Loucy (cell line): Measurements from ENCODE around the gene KIAA0232.

Experiments used
- H2AFZ ChIP-seq: fragments of 200-600 bp; sonication (generic); 2 replicates; pipeline ENCODE4 v1.6.0; 2016; ENCODE audit warnings: antibody characterized with exemption, mild to moderate bottlenecking, low read length, moderate library complexity
- H3F3A ChIP-seq: fragments of 200-600 bp; 2 replicates; pipeline ENCODE4 v1.6.0; 2016; ENCODE audit warnings: antibody characterized with exemption, low read depth, mild to moderate bottlenecking
- H3K27me3 ChIP-seq: fragments of 200-600 bp; sonication (generic); 2 replicates; pipeline ENCODE4 v1.6.1; 2014; ENCODE audit warnings: low read length, mild to moderate bottlenecking; ENCODE audit not compliant: insufficient read depth, poor library complexity, severe bottlenecking
- H3K36me3 ChIP-seq: fragments of 200-600 bp; sonication (generic); 2 replicates; pipeline ENCODE4 v1.6.1; 2016; ENCODE audit warnings: low read length; ENCODE audit not compliant: insufficient read depth
- H3K4me1 ChIP-seq: fragments of 200-600 bp; sonication (generic); 2 replicates; pipeline ENCODE4 v1.5.1; 2014; ENCODE audit warnings: low read length, mild to moderate bottlenecking; ENCODE audit not compliant: insufficient read depth, poor library complexity, severe bottlenecking
- H3K4me2 ChIP-seq: fragments of 200-600 bp; sonication (generic); 2 replicates; pipeline ENCODE4 v1.6.0; 2014; ENCODE audit warnings: antibody characterized with exemption, low read length, low read depth, mild to moderate bottlenecking; ENCODE audit not compliant: poor library complexity, severe bottlenecking
- H3K4me3 ChIP-seq: fragments of 200-600 bp; sonication (generic); 2 replicates; pipeline ENCODE4 v1.5.1; 2014; ENCODE audit warnings: low read length, mild to moderate bottlenecking, mixed read lengths; ENCODE audit not compliant: poor library complexity, severe bottlenecking
- H3K79me2 ChIP-seq: fragments of 200-600 bp; sonication (generic); 2 replicates; pipeline ENCODE4 v1.6.1; 2014; ENCODE audit warnings: low read length; ENCODE audit not compliant: insufficient read depth
- H3K9ac ChIP-seq: fragments of 200-600 bp; sonication (generic); 2 replicates; pipeline ENCODE4 v1.6.0; 2014; ENCODE audit warnings: mild to moderate bottlenecking, low read depth, low read length, moderate library complexity; ENCODE audit not compliant: poor library complexity, severe bottlenecking
- H3K9me2 ChIP-seq: fragments of 200-600 bp; sonication (generic); replicated peaks from 2 replicates; pipeline ENCODE4 v1.6.1; 2016; ENCODE audit warnings: low read depth, low read length, mixed read lengths
- H3K9me3 ChIP-seq: fragments of 200-600 bp; sonication (generic); 2 replicates; pipeline ENCODE4 v1.6.1; 2014; ENCODE audit warnings: mild to moderate bottlenecking, antibody characterized with exemption, low read length, low read depth; ENCODE audit not compliant: insufficient read depth
- H4K20me1 ChIP-seq: fragments of 200-600 bp; sonication (generic); 2 replicates; pipeline ENCODE4 v1.6.0; 2014; ENCODE audit warnings: antibody characterized with exemption, low read length, mild to moderate bottlenecking; ENCODE audit not compliant: insufficient read depth, poor library complexity, severe bottlenecking
- EZH2phosphoT487 ChIP-seq: fragments of 200-600 bp; IDR thresholded peaks from 2 replicates; pipeline ENCODE4 v1.6.1; 2018; ENCODE audit warnings: antibody characterized with exemption, mild to moderate bottlenecking, moderate library complexity, borderline replicate concordance
- TF ChIP-seq, protein P1 (sequence below): fragments of 200-600 bp; sonication (generic); conservative IDR thresholded peaks from 2 replicates; pipeline ENCODE4 v1.5.1; 2014; ENCODE audit warnings: mild to moderate bottlenecking, antibody characterized with exemption, low read length

Gene KIAA0232

GRCh38 chr4:6770581-6771228, 11.8 kb upstream of the KIAA0232 start:
- H3K4me1 ChIP-seq = no peaks in the 10 kb centered on the region
- no peaks in the 10 kb centered on the region for H4K20me1 ChIP-seq
- H3K27me3 ChIP-seq = no peaks in the 10 kb centered on the region
- no peak overlapping the region for H2AFZ ChIP-seq
- H3F3A ChIP-seq = no peaks in the 10 kb centered on the region
- H3K36me3 ChIP-seq = no peaks in the 10 kb centered on the region
- H3K9me3 ChIP-seq = no peaks in the 10 kb centered on the region
- no peak overlapping the region for H3K4me2 ChIP-seq
- no peaks in the 10 kb centered on the region for H3K79me2 ChIP-seq
- H3K4me3 ChIP-seq = no peak overlapping the region
- no peak overlapping the region for H3K9ac ChIP-seq
- TF ChIP-seq, protein P1, sequence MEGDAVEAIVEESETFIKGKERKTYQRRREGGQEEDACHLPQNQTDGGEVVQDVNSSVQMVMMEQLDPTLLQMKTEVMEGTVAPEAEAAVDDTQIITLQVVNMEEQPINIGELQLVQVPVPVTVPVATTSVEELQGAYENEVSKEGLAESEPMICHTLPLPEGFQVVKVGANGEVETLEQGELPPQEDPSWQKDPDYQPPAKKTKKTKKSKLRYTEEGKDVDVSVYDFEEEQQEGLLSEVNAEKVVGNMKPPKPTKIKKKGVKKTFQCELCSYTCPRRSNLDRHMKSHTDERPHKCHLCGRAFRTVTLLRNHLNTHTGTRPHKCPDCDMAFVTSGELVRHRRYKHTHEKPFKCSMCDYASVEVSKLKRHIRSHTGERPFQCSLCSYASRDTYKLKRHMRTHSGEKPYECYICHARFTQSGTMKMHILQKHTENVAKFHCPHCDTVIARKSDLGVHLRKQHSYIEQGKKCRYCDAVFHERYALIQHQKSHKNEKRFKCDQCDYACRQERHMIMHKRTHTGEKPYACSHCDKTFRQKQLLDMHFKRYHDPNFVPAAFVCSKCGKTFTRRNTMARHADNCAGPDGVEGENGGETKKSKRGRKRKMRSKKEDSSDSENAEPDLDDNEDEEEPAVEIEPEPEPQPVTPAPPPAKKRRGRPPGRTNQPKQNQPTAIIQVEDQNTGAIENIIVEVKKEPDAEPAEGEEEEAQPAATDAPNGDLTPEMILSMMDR = no peak
- no peak for TF ChIP-seq EZH2phosphoT487
- no peaks in the 10 kb centered on the region for H3K9me2 ChIP-seq

- Histone ChIP-seq H3K9ac (no peak overlapping the region), H3F3A (no peaks in the 10 kb centered on the region), H3K79me2 (no peaks in the 10 kb centered on the region), H3K4me3 (no peak overlapping the region), H2AFZ (no peak overlapping the region), H3K36me3 (no peaks in the 10 kb centered on the region), H3K4me2 (no peak overlapping the region), H4K20me1 (no peaks in the 10 kb centered on the region), H3K9me3 (no peaks in the 10 kb centered on the region), H3K4me1 (no peaks in the 10 kb centered on the region), H3K27me3 (no peaks in the 10 kb centered on the region), H3K9me2 (no peaks in the 10 kb centered on the region)
- no peak for TF ChIP-seq EZH2phosphoT487
- TF ChIP-seq, protein P1 = no peak
Measured at GRCh38 chr4:6771229-6771671, 11.3 kb upstream of the KIAA0232 start.

DNA sequence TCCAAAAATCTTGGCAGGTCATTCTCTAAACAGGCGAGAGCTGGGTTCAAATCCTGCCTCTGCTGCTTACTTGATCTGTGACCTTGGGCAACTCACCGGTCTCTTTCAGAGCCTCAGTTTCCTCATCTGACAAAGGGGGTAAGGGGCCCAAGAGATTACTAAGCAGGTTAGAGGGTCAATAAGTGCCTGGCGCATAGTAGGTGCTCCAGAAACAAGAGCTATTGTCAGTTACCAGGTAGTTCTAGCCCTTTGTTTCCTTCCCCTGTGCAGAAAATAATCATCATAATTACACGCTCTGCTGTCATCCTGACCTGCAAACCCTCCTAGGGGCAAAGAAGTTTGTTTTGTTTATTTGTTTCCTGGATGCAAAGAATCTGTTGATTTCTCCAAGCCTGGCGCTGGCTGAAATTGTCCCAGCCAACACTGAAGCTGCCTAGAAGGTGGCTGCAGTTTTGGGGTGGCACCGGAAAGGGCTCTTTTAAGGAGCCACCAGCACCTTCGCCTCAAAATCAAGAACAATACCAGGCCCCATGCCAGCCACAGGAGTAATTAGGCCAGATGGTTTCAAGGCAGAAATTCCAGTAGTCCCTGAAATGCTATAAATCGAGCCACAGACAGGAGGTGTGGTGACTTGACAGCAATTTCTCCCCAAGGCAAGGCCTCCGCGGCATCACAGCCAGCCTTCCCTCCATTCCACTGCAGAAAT, 10.2 kb upstream of the KIAA0232 start:
- no peak overlapping the region for H3K4me2 ChIP-seq
- no peaks in the 10 kb centered on the region for H3K9me3 ChIP-seq
- TF ChIP-seq, protein P1 = no peak
- TF ChIP-seq EZH2phosphoT487 = no peak

More for the DNA sequence above, 10.2 kb upstream of the KIAA0232 start:
- H3F3A ChIP-seq = no peaks in the 10 kb centered on the region
- H3K4me1 ChIP-seq = peaks cover 7% of the 10 kb centered on the region
- no peak overlapping the region for H2AFZ ChIP-seq
- H3K9ac ChIP-seq = no peak overlapping the region
- H3K27me3 ChIP-seq = no peaks in the 10 kb centered on the region
- no peak overlapping the region for H3K4me3 ChIP-seq
- no peaks in the 10 kb centered on the region for H3K79me2 ChIP-seq
- no peaks in the 10 kb centered on the region for H3K36me3 ChIP-seq
- no peaks in the 10 kb centered on the region for H3K9me2 ChIP-seq
- no peaks in the 10 kb centered on the region for H4K20me1 ChIP-seq
